K562 (cell line): Measurements from ENCODE around the gene ELOVL5. TPM values are rescaled to one million over a fixed set of nuclear protein-coding genes. Genes with fewer than 3 reads are reported as not detected.

Experiments
- ATAC-seq: fragments of 200-7000 bp; cut with Tn5 transposase; 3 replicates; pipeline ENCODE4 v1.9.1; 2020; ENCODE audit warnings: moderate library complexity
- BruUV-seq: library from RNA; stranded (reverse); fragments of 400-500 nt; replicated peaks from 2 replicates; lab custom pipeline; 2021; lab: Mats Ljungman, UMichigan
- CTCF ChIA-PET: fragments of 300-600 bp; formaldehyde crosslinking; extraction: SDS; loops from one replicate; lab custom pipeline; 2021; ENCODE audit warnings: low intra/inter-chr PET ratio; lab: Yijun Ruan, JAX
- POLR2A ChIA-PET: fragments of 300-600, 350-650 bp; sonication (Branson Sonifier 250); formaldehyde crosslinking; extraction: SDS; loops from one replicate; lab custom pipeline; 2021; ENCODE audit warnings: antibody characterized with exemption, inconsistent platforms; lab: Yijun Ruan, JAX
- DNase-seq, 4 experiments: peaks; one replicate each; pipeline versions ENCODE4 v3.0.0 to v3.0.0-alpha.2; 2011 to 2018; ENCODE audit warnings: low spot score in 3 of 4, mixed read lengths in 3 of 4; ENCODE audit errors: extremely low read depth in 1 of 4
- FAIRE-seq: peaks from 2 replicates; lab custom pipeline; 2011; peaks lifted over from hg19 to GRCh38; lab: Jason Lieb, UNC
- H2AFZ ChIP-seq: 2 replicates; pipeline ENCODE4 v1.6.0; 2011; ENCODE audit warnings: low read depth, low read length, control low read depth, inconsistent platforms
- H3K27ac ChIP-seq: fragments of 200-600 bp; 3 replicates; pipeline ENCODE4 v1.8.0; 2011; ENCODE audit warnings: low read depth, mild to moderate bottlenecking, control low read depth, inconsistent platforms, low read length, moderate library complexity, mixed read lengths; ENCODE audit errors: extremely low read depth
- H3K27me3 ChIP-seq, 2 experiments: fragments of 300-600 bp in 1 of 2; 2 replicates in 1 of 2; 3 replicates in 1 of 2; pipeline versions ENCODE4 v1.6.0 to v1.8.0; 2011; ENCODE audit warnings: inconsistent platforms in 2 of 2, low read length in 2 of 2, mild to moderate bottlenecking in 1 of 2, mixed read lengths in 1 of 2, moderate library complexity in 1 of 2; ENCODE audit not compliant: control insufficient read depth in 2 of 2, insufficient read depth in 2 of 2
- H3K36me3 ChIP-seq: fragments of 300-600 bp; 3 replicates; pipeline ENCODE4 v1.8.0; 2011; ENCODE audit warnings: mild to moderate bottlenecking, low read length, inconsistent platforms; ENCODE audit not compliant: control insufficient read depth, insufficient read depth
- H3K4me1 ChIP-seq, 2 experiments: fragments of 200-600 bp in 1 of 2; replicated peaks in 1 of 2; 2 replicates in 1 of 2; 3 replicates in 1 of 2; pipeline versions ENCODE4 v1.5.1 to v1.8.0; 2011; ENCODE audit warnings: inconsistent platforms in 2 of 2, low read length in 2 of 2, mild to moderate bottlenecking in 1 of 2, mixed read lengths in 1 of 2, moderate library complexity in 1 of 2; ENCODE audit not compliant: control insufficient read depth in 2 of 2, insufficient read depth in 2 of 2
- H3K4me2 ChIP-seq: 2 replicates; pipeline ENCODE4 v1.6.1; 2011; ENCODE audit warnings: low read length, control low read depth, inconsistent platforms, mixed read lengths; ENCODE audit not compliant: insufficient read depth
- H3K4me3 ChIP-seq: fragments of 200-600 bp; sonication (generic), shearing (Covaris generic); 2 replicates; pipeline ENCODE4 v1.5.1; 2016; ENCODE audit warnings: control low read depth, inconsistent platforms
- H3K79me2 ChIP-seq: fragments of 200-600 bp; 3 replicates; pipeline ENCODE4 v1.8.0; 2011; ENCODE audit warnings: low read length, inconsistent platforms; ENCODE audit not compliant: control insufficient read depth, insufficient read depth
- H3K9ac ChIP-seq, 2 experiments: 2 replicates each; pipeline versions ENCODE4 v1.6.0 to v1.6.1; 2011; ENCODE audit warnings: low read depth in 2 of 2, low read length in 2 of 2, control low read depth in 1 of 2, inconsistent platforms in 1 of 2, mild to moderate bottlenecking in 1 of 2, mixed read lengths in 1 of 2; ENCODE audit not compliant: insufficient read depth in 1 of 2
- H3K9me1 ChIP-seq: one replicate; pipeline ENCODE4 v1.6.0; 2011; ENCODE audit warnings: inconsistent platforms, mild to moderate bottlenecking, low read length, moderate library complexity; ENCODE audit not compliant: control insufficient read depth, insufficient read depth
- H3K9me3 ChIP-seq: replicated peaks from 2 replicates; pipeline ENCODE4 v1.5.1; 2011; ENCODE audit warnings: low read depth, low read length, inconsistent platforms; ENCODE audit not compliant: control insufficient read depth, insufficient read depth
- H4K20me1 ChIP-seq: replicated peaks from 2 replicates; pipeline ENCODE4 v1.6.1; 2011; ENCODE audit warnings: low read length, inconsistent platforms, mixed read lengths; ENCODE audit not compliant: control insufficient read depth, insufficient read depth
- CUX1 ChIP-seq: fragments of 200-800 bp; sonication (Bioruptor generic); IDR thresholded peaks from 2 replicates; pipeline ENCODE4 v1.6.1; 2016; ENCODE audit warnings: missing genetic modification characterization, missing compliant biosample characterization
- HSF4 ChIP-seq: fragments of 250-450 bp; sonication (Bioruptor Pico); IDR thresholded peaks from 2 replicates; pipeline ENCODE4 v2.1.2; 2022; ENCODE audit warnings: mild to moderate bottlenecking, moderate library complexity, borderline replicate concordance
- KDM1A ChIP-seq, 2 experiments: fragments of 450-650 bp; IDR thresholded peaks; 2 replicates each; pipeline ENCODE4 v1.6.1; 2016; ENCODE audit warnings: mild to moderate bottlenecking in 2 of 2
- MEIS2 ChIP-seq: fragments of 450-650 bp; IDR thresholded peaks from 2 replicates; pipeline ENCODE4 v1.6.1; 2014; ENCODE audit warnings: mild to moderate bottlenecking; ENCODE audit not compliant: partially characterized antibody
- POU5F1 ChIP-seq: fragments of 150-350 bp; IDR thresholded peaks from 2 replicates; pipeline ENCODE4 v1.6.1; 2014; ENCODE audit warnings: borderline replicate concordance, low read length, low read depth, mild to moderate bottlenecking; ENCODE audit not compliant: partially characterized antibody
- WGBS: fragments of 100-300 bp; shearing (Covaris generic); methylation state at CpG from one replicate; pipeline ENCODE4 v1.1.6; 2016; ENCODE audit warnings: low coverage, mixed read lengths; ENCODE audit not compliant: insufficient coverage; ENCODE audit errors: missing lambda C conversion rate; 5-methylcytosine and 5-hydroxymethylcytosine counted together
- in situ Hi-C: fragments of 300-500 bp; cut with MboI; formaldehyde crosslinking; loops from 4 replicates; pipeline ENCODE4 v1.15.0; 2018; ENCODE audit warnings: inconsistent platforms, mixed read lengths
- intact Hi-C: fragments of 100-400 bp; cut with micrococcal nuclease; formaldehyde crosslinking; loops from 2 replicates; pipeline ENCODE4 v1.14.2; 2022
- polyA plus RNA-seq, 8 experiments: library from polyadenylated mRNA; depleted of rRNA in 4 of 8; stranded (reverse) in 5 of 8; unstranded in 3 of 8; fragments of >200 nt; fragmentation: Nextera tagmentation in 2 of 8; fragmentation: Illumina TruSeq in 1 of 8; extraction: Ambion mirVana in 2 of 8; extraction: Trizol in 1 of 8; gene quantifications; 2 replicates each; pipeline versions ENCODE4 v1.2.1 to v1.2.3, GENCODE V29; 2011 to 2014; ENCODE audit warnings: inconsistent platforms in 1 of 8, missing spikeins in 1 of 8
- total RNA-seq, 7 experiments: library from RNA; depleted of rRNA in 6 of 7; stranded (reverse); fragments of >200 nt in 6 of 7; fragmentation: Illumina TruSeq in 2 of 7; extraction: Trizol in 2 of 7; gene quantifications; 2 replicates each; pipeline versions ENCODE4 v1.2.1 to v1.2.3, GENCODE V29; 2011 to 2021; ENCODE audit warnings: low replicate concordance in 1 of 7

The ELOVL5 gene
- total and polyA plus RNA-seq, 9 of the 15 experiments (the other 6 are each of a cell fraction or from before 2014, with no cell fraction given), result 70.6 to 245 (median 132) TPM

GRCh38 chr6:53302678-53303360 is 45.9 kb downstream of the ELOVL5 start:
- intact Hi-C loops, result no loop called here
- BruUV-seq, result no TSS peak

More at GRCh38 chr6:53302678-53303360, 45.9 kb downstream of the ELOVL5 start:
- Histone ChIP-seq H3K9ac (0 out of 4 replicates have a peak overlapping the region, but pooled peaks of 1 of the 2 experiments have one; percentile 8), H3K9me3 (no peaks in the 10 kb centered on the region), H3K27ac (no peak overlapping the region), H3K4me1 (peaks cover 10 to 53% of the 10 kb centered on the region in 2 experiments), H3K79me2 (peaks cover 80% of the 10 kb centered on the region), H3K4me2 (no peak overlapping the region), H2AFZ (no peak overlapping the region), H4K20me1 (peaks cover 37% of the 10 kb centered on the region), H3K9me1 (no peaks in the 10 kb centered on the region), H3K36me3 (peaks cover 11% of the 10 kb centered on the region), H3K4me3 (no peak overlapping the region), H3K27me3 (no peaks in the 10 kb centered on the region)
- TF ChIP-seq HSF4 (CRISPR knock-in tag) (no peak), POU5F1 (no peak), KDM1A (IDR thresholded peaks at IDR 0.05) (peak; percentile 53 to 66; a peak in 2 of 4 replicates), MEIS2 (peak; percentile 31), CUX1 (CRISPR knock-in tag) (no peak)
- ChIA-PET POLR2A (interaction anchor here (0.5 kb wide), 1 partner anchor 184 kb away, joined by 3 read pairs; no protein-coding TSS in a partner anchor), CTCF (no interaction called here)
- FAIRE-seq (no peak), ATAC-seq (no peak), DNase-seq (no peak)
- in situ Hi-C loops, result no loop called here
- 18% methylated on average over 6 of the region's 6 CpGs for WGBS
